ENCODE data around the gene MAFG.

GRCh38 chr17:81914103-81914850 lies 13.3 kb downstream of the MAFG start:
- TF ChIP-seq POLR2A (IDR thresholded peaks at IDR 0.05; ENCODE audit: low read length) (no peak), GATA1 (IDR thresholded peaks at IDR 0.05; ENCODE audit: low read depth, low read length) (no peak)

Data from erythroblast (primary cell).